HepG2 (cell line): ENCODE measurements around the gene MSI2. TPM values are rescaled to one million over a fixed set of nuclear protein-coding genes. Genes with fewer than 3 reads are reported as not detected.

Source experiments
- DNMT1 ChIP-seq: sonication (generic); formaldehyde crosslinking; IDR thresholded peaks from 2 replicates; pipeline ENCODE4 v1.5.1; 2020; ENCODE audit warnings: mild to moderate bottlenecking, missing genetic modification reagents
- GLI4 ChIP-seq: sonication (generic); formaldehyde crosslinking; IDR thresholded peaks from 2 replicates; pipeline ENCODE4 v1.5.1; 2020; ENCODE audit warnings: missing genetic modification reagents, mild to moderate bottlenecking, moderate library complexity, borderline replicate concordance
- JUND ChIP-seq: sonication (generic); formaldehyde crosslinking; IDR thresholded peaks from 2 replicates; pipeline ENCODE4 v1.8.0; 2022; ENCODE audit warnings: mild to moderate bottlenecking, missing genetic modification reagents
- MTA3 ChIP-seq: sonication (generic); formaldehyde crosslinking; IDR thresholded peaks from 2 replicates; pipeline ENCODE4 v1.4.0; 2020; ENCODE audit warnings: missing genetic modification reagents
- NRL ChIP-seq: sonication (generic); formaldehyde crosslinking; IDR thresholded peaks from 2 replicates; pipeline ENCODE4 v1.5.0; 2020; ENCODE audit warnings: missing genetic modification reagents, mild to moderate bottlenecking, moderate library complexity, borderline replicate concordance
- PAF1 ChIP-seq: IDR thresholded peaks from 2 replicates; pipeline ENCODE4 v1.6.1; 2016; ENCODE audit warnings: missing genetic modification reagents, missing compliant biosample characterization
- STAG1 ChIP-seq: sonication (generic); formaldehyde crosslinking; IDR thresholded peaks from 2 replicates; pipeline ENCODE4 v1.4.0; 2020; ENCODE audit warnings: missing genetic modification reagents
- ZNF230 ChIP-seq: sonication (generic); formaldehyde crosslinking; IDR thresholded peaks from 2 replicates; pipeline ENCODE4 v1.4.0; 2020; ENCODE audit warnings: mild to moderate bottlenecking, missing genetic modification reagents
- ZNF552 ChIP-seq: sonication (generic); formaldehyde crosslinking; IDR thresholded peaks from 2 replicates; pipeline ENCODE4 v1.9.0; 2022; ENCODE audit warnings: missing genetic modification reagents, mild to moderate bottlenecking, borderline replicate concordance
- ZNF788 ChIP-seq: sonication (generic); formaldehyde crosslinking; IDR thresholded peaks from 2 replicates; pipeline ENCODE4 v1.5.0; 2020; ENCODE audit warnings: mild to moderate bottlenecking, missing genetic modification reagents, borderline replicate concordance
- ZNF878 ChIP-seq: sonication (generic); formaldehyde crosslinking; IDR thresholded peaks from 2 replicates; pipeline ENCODE4 v1.8.1; 2023; ENCODE audit warnings: mild to moderate bottlenecking, missing genetic modification reagents, moderate library complexity
- polyA plus RNA-seq, 8 experiments: library from polyadenylated mRNA; depleted of rRNA in 3 of 8; stranded (reverse) in 7 of 8; unstranded in 1 of 8; fragments of >200 nt; fragmentation: Illumina TruSeq in 4 of 8; extraction: Trizol in 4 of 8; gene quantifications; 2 replicates each; pipeline versions ENCODE4 v1.2.1 to v1.2.3, GENCODE V29; 2011 to 2016; ENCODE audit warnings: low read depth in 4 of 8, missing spikeins in 1 of 8, mixed read lengths in 1 of 8; ENCODE audit not compliant: insufficient read depth in 1 of 8
- total RNA-seq, 5 experiments: library from RNA; depleted of rRNA; stranded (reverse); fragments of >200 nt; fragmentation: Illumina TruSeq; extraction: Trizol; gene quantifications; 2 replicates each; pipeline ENCODE4 v1.2.3, GENCODE V29; 2016; ENCODE audit warnings: low read depth in 1 of 5
- TF ChIP-seq, protein P1 (sequence below): sonication (generic); formaldehyde crosslinking; IDR thresholded peaks from 2 replicates; pipeline ENCODE4 v1.4.0; 2020; ENCODE audit warnings: mild to moderate bottlenecking, missing genetic modification reagents, borderline replicate concordance
- TF ChIP-seq, protein P2 (sequence below): sonication (generic); formaldehyde crosslinking; IDR thresholded peaks from 2 replicates; pipeline ENCODE4 v1.4.0; 2020; ENCODE audit warnings: missing genetic modification reagents, low read depth, mild to moderate bottlenecking, borderline replicate concordance
- TF ChIP-seq, protein P3 (sequence below): sonication (generic); formaldehyde crosslinking; IDR thresholded peaks from 2 replicates; pipeline ENCODE4 v1.5.0; 2020; ENCODE audit warnings: mild to moderate bottlenecking, missing genetic modification reagents
- TF ChIP-seq, protein P4 (sequence below): sonication (generic); formaldehyde crosslinking; IDR thresholded peaks from 2 replicates; pipeline ENCODE4 v1.4.0; 2020; ENCODE audit warnings: missing genetic modification reagents, borderline replicate concordance
- TF ChIP-seq, protein P5 (sequence below): sonication (generic); formaldehyde crosslinking; IDR thresholded peaks from 2 replicates; pipeline ENCODE4 v1.5.0; 2020; ENCODE audit warnings: mild to moderate bottlenecking, missing genetic modification reagents

The MSI2 gene
- total and polyA plus RNA-seq, 2 of the 13 experiments (the other 11 are each of a cell fraction or from before 2014, with no cell fraction given), result 77.5 to 78.4 TPM

DNA sequence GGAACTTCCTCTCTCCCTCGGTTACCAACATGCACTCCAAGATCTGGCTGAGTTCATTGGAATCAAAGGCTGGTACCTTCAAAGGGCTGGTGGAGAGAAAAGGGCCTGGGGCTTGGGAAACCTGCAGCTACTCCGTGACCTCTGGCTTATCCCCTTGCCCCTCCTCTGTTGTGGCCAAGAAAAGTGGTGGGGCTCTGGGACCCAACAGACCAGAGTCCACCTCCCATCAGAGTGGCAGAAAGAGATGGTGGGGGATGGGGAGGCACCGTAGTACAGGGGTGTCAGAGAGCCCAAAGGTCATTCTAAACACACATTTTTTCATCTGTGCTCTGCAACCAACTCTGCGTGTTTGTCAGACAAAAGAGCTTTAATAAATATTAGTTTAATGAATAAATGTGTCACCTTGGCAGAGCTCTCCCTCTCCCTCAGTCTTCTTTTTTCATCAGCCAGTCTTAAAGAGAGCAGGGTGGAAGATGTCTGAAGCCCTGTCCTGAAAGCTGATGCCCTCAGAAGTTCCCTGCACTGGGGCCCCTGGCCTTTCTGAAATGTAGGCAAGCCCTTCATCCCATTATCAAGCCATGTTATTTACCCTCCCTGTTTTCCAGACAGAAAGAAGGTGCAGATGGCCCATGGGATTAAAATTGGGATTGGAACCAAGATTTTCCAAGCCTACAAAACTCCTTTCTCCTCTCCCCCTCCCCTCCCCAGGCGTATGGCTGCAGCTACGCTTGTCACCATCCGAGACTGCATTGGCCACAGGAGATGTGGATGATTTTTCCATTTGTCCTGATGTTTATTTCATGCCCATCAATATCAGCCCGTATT is 261.5 kb downstream of the MSI2 start (continued):
- TF ChIP-seq GLI4 (CRISPR knock-in tag) (no peak), PAF1 (CRISPR knock-in tag) (no peak), ZNF552 (CRISPR knock-in tag) (peak; percentile 54; the same call in 1 of the 2 replicates), ZNF788 (CRISPR knock-in tag) (peak; percentile 66; the same call in 1 of the 2 replicates), DNMT1 (CRISPR knock-in tag) (no peak), MTA3 (CRISPR knock-in tag) (no peak), NRL (CRISPR knock-in tag) (no peak), STAG1 (CRISPR knock-in tag) (peak; percentile 24), JUND (CRISPR knock-in tag) (peak; percentile 53; the same call in 1 of the 2 replicates), ZNF230 (CRISPR knock-in tag) (no peak), ZNF878 (CRISPR knock-in tag) (peak; percentile 84)
- TF ChIP-seq, protein P1, sequence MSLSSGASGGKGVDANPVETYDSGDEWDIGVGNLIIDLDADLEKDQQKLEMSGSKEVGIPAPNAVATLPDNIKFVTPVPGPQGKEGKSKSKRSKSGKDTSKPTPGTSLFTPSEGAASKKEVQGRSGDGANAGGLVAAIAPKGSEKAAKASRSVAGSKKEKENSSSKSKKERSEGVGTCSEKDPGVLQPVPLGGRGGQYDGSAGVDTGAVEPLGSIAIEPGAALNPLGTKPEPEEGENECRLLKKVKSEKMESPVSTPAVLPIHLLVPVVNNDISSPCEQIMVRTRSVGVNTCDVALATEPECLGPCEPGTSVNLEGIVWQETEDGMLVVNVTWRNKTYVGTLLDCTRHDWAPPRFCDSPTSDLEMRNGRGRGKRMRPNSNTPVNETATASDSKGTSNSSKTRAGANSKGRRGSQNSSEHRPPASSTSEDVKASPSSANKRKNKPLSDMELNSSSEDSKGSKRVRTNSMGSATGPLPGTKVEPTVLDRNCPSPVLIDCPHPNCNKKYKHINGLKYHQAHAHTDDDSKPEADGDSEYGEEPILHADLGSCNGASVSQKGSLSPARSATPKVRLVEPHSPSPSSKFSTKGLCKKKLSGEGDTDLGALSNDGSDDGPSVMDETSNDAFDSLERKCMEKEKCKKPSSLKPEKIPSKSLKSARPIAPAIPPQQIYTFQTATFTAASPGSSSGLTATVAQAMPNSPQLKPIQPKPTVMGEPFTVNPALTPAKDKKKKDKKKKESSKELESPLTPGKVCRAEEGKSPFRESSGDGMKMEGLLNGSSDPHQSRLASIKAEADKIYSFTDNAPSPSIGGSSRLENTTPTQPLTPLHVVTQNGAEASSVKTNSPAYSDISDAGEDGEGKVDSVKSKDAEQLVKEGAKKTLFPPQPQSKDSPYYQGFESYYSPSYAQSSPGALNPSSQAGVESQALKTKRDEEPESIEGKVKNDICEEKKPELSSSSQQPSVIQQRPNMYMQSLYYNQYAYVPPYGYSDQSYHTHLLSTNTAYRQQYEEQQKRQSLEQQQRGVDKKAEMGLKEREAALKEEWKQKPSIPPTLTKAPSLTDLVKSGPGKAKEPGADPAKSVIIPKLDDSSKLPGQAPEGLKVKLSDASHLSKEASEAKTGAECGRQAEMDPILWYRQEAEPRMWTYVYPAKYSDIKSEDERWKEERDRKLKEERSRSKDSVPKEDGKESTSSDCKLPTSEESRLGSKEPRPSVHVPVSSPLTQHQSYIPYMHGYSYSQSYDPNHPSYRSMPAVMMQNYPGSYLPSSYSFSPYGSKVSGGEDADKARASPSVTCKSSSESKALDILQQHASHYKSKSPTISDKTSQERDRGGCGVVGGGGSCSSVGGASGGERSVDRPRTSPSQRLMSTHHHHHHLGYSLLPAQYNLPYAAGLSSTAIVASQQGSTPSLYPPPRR, result peak; percentile 95
- TF ChIP-seq, protein P2, sequence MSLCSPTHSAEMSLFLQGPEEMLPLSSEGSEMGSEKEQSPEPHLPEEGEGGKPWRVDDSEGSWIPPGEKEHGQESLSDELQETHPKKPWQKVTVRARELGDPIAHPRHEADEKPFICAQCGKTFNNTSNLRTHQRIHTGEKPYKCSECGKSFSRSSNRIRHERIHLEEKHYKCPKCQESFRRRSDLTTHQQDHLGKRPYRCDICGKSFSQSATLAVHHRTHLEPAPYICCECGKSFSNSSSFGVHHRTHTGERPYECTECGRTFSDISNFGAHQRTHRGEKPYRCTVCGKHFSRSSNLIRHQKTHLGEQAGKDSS (CRISPR knock-in tag), result peak; percentile 61; the same call in 1 of the 2 replicates
- TF ChIP-seq, protein P3, sequence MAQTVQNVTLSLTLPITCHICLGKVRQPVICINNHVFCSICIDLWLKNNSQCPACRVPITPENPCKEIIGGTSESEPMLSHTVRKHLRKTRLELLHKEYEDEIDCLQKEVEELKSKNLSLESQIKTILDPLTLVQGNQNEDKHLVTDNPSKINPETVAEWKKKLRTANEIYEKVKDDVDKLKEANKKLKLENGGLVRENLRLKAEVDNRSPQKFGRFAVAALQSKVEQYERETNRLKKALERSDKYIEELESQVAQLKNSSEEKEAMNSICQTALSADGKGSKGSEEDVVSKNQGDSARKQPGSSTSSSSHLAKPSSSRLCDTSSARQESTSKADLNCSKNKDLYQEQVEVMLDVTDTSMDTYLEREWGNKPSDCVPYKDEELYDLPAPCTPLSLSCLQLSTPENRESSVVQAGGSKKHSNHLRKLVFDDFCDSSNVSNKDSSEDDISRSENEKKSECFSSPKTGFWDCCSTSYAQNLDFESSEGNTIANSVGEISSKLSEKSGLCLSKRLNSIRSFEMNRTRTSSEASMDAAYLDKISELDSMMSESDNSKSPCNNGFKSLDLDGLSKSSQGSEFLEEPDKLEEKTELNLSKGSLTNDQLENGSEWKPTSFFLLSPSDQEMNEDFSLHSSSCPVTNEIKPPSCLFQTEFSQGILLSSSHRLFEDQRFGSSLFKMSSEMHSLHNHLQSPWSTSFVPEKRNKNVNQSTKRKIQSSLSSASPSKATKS, result peak; percentile 93; the same call in 1 of the 2 replicates
- TF ChIP-seq, protein P4, sequence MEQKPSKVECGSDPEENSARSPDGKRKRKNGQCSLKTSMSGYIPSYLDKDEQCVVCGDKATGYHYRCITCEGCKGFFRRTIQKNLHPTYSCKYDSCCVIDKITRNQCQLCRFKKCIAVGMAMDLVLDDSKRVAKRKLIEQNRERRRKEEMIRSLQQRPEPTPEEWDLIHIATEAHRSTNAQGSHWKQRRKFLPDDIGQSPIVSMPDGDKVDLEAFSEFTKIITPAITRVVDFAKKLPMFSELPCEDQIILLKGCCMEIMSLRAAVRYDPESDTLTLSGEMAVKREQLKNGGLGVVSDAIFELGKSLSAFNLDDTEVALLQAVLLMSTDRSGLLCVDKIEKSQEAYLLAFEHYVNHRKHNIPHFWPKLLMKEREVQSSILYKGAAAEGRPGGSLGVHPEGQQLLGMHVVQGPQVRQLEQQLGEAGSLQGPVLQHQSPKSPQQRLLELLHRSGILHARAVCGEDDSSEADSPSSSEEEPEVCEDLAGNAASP (CRISPR knock-in tag), result peak; percentile 88; the same call in 1 of the 2 replicates
- TF ChIP-seq, protein P5, sequence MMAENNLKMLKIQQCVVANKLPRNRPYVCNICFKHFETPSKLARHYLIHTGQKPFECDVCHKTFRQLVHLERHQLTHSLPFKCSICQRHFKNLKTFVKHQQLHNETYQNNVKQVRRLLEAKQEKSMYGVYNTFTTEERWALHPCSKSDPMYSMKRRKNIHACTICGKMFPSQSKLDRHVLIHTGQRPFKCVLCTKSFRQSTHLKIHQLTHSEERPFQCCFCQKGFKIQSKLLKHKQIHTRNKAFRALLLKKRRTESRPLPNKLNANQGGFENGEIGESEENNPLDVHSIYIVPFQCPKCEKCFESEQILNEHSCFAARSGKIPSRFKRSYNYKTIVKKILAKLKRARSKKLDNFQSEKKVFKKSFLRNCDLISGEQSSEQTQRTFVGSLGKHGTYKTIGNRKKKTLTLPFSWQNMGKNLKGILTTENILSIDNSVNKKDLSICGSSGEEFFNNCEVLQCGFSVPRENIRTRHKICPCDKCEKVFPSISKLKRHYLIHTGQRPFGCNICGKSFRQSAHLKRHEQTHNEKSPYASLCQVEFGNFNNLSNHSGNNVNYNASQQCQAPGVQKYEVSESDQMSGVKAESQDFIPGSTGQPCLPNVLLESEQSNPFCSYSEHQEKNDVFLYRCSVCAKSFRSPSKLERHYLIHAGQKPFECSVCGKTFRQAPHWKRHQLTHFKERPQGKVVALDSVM (CRISPR knock-in tag), result peak; percentile 70; the same call in 1 of the 2 replicates
